HCT116 (cell line): Measurements from ENCODE around the gene DDA1.

Experiments used
- ATF3 ChIP-seq: IDR thresholded peaks from 2 replicates; pipeline ENCODE4 v1.6.1; 2012
- CEBPB ChIP-seq: IDR thresholded peaks from 2 replicates; pipeline ENCODE4 v1.6.1; 2012; ENCODE audit warnings: low read depth
- CTCF ChIP-seq, 3 experiments: fragments of 200-600 bp in 1 of 3; sonication (generic) in 1 of 3; IDR thresholded peaks in 2 of 3; conservative IDR thresholded peaks in 1 of 3; 2 replicates each; pipeline ENCODE4 v1.5.1; 2012 to 2017; ENCODE audit warnings: low read depth in 2 of 3, low read length in 2 of 3, antibody characterized with exemption in 1 of 3, borderline replicate concordance in 1 of 3, control low read depth in 1 of 3, mild to moderate bottlenecking in 1 of 3, mixed read lengths in 1 of 3, mixed run types in 1 of 3, moderate library complexity in 1 of 3; ENCODE audit not compliant: insufficient read depth in 1 of 3
- ELF1 ChIP-seq: IDR thresholded peaks from 2 replicates; pipeline ENCODE4 v1.6.1; 2012; ENCODE audit warnings: low read depth, borderline replicate concordance
- EZH2 ChIP-seq: fragments of 200-600 bp; sonication (generic); IDR thresholded peaks from 2 replicates; pipeline ENCODE4 v1.6.1; 2017; ENCODE audit warnings: antibody characterized with exemption, mixed run types
- JUND ChIP-seq: IDR thresholded peaks from 2 replicates; pipeline ENCODE4 v1.6.1; 2012
- POLR2A ChIP-seq: IDR thresholded peaks from 2 replicates; pipeline ENCODE4 v1.7.0; 2011; ENCODE audit warnings: borderline replicate concordance; ENCODE audit not compliant: insufficient read depth, insufficient read length; ENCODE audit errors: extremely low read depth
- POLR2AphosphoS5 ChIP-seq: IDR thresholded peaks from 2 replicates; pipeline ENCODE4 v1.6.1; 2011; ENCODE audit warnings: mild to moderate bottlenecking, low read depth, low read length, moderate library complexity
- REST ChIP-seq: IDR thresholded peaks from 2 replicates; pipeline ENCODE4 v1.6.1; 2012; ENCODE audit warnings: low read depth
- SP1 ChIP-seq: IDR thresholded peaks from 2 replicates; pipeline ENCODE4 v1.6.1; 2012; ENCODE audit warnings: low read depth
- YY1 ChIP-seq: IDR thresholded peaks from 2 replicates; pipeline ENCODE4 v1.6.1; 2011; ENCODE audit warnings: low read length, low read depth, moderate library complexity, mild to moderate bottlenecking; ENCODE audit not compliant: insufficient replicate concordance; ENCODE audit errors: extremely low read depth
- TF ChIP-seq, protein P1 (sequence below): IDR thresholded peaks from 2 replicates; pipeline ENCODE4 v1.6.1; 2011; ENCODE audit warnings: mild to moderate bottlenecking, low read length, moderate library complexity; ENCODE audit not compliant: insufficient replicate concordance; ENCODE audit errors: extremely low read depth
- TF ChIP-seq, protein P2 (sequence below): IDR thresholded peaks from 2 replicates; pipeline ENCODE4 v1.6.1; 2012

- TF ChIP-seq POLR2A: no peak
- no peak for TF ChIP-seq EZH2
- no peak for TF ChIP-seq CTCF (IDR thresholded peaks at IDR 0.05 in 2 of 3, conservative IDR thresholded peaks at IDR 0.05 in 1 of 3; ENCODE audit: borderline replicate concordance in 1 of 3, insufficient read depth in 1 of 3, low read depth in 2 of 3, low read length in 2 of 3)
- no peak for TF ChIP-seq POLR2AphosphoS5
- TF ChIP-seq ELF1: no peak
- TF ChIP-seq SP1: no peak
- no peak for TF ChIP-seq JUND
- TF ChIP-seq, protein P1, sequence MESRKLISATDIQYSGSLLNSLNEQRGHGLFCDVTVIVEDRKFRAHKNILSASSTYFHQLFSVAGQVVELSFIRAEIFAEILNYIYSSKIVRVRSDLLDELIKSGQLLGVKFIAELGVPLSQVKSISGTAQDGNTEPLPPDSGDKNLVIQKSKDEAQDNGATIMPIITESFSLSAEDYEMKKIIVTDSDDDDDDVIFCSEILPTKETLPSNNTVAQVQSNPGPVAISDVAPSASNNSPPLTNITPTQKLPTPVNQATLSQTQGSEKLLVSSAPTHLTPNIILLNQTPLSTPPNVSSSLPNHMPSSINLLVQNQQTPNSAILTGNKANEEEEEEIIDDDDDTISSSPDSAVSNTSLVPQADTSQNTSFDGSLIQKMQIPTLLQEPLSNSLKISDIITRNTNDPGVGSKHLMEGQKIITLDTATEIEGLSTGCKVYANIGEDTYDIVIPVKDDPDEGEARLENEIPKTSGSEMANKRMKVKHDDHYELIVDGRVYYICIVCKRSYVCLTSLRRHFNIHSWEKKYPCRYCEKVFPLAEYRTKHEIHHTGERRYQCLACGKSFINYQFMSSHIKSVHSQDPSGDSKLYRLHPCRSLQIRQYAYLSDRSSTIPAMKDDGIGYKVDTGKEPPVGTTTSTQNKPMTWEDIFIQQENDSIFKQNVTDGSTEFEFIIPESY: no peak
- TF ChIP-seq CEBPB: no peak
- TF ChIP-seq YY1: no peak
- TF ChIP-seq REST: no peak
- TF ChIP-seq ATF3: no peak
- TF ChIP-seq, protein P2, sequence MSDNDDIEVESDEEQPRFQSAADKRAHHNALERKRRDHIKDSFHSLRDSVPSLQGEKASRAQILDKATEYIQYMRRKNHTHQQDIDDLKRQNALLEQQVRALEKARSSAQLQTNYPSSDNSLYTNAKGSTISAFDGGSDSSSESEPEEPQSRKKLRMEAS: no peak
Measured at GRCh38 chr19:17326595-17326966, 17.2 kb downstream of the DDA1 start.
